ENCODE measurements around the gene MATN1. TPM values are rescaled to one million over a fixed set of nuclear protein-coding genes. Genes with fewer than 3 reads are reported as not detected.

MATN1 gene
- total RNA-seq, 1 experiment from 2014 or later: 0.12 TPM

DNA sequence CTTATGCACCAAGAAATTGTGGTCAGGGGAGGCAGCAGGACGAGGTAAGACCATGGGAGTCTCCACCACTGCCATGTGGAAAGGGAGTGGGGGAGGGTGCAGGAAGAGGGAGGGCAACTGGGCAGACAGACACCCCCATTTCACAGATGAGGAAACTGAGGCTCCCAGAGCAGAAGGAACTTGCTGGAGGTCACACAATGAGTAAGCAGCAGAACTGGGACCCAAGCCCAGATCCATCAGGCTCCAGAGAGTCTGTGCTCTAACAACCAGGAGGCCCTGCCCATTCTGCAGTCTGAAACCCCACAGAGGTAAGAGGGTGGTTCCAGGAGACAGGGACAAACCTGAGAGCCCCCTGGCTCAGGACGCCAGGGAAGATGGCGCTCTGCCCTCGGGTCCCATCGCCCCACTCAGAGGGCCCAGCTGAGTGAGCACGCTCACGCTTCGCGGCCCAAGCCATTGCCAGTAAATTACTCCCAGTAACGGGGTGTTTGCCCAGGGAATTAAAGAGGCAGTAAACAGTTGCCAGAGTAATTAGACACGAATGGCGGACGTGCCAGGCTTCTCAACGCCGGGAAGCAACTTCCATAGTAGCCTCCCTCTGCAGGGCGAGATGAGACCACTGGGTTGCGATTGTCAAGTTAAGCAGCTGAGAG lies 59.2 kb downstream of the MATN1 start:
- H3K4me3 ChIP-seq (replicated peaks in 1 of 2; ENCODE audit: low read depth in 1 of 2, low read length in 2 of 2): no peak overlapping the region
- BruUV-seq (replicated peaks): no TSS peak
- H3K4me2 ChIP-seq (ENCODE audit: low read length): no peak overlapping the region
- H2AFZ ChIP-seq (ENCODE audit: low read depth, low read length, poor library complexity, severe bottlenecking): no peak overlapping the region
- RAD21 ChIA-PET (ENCODE audit: low non-redundant PET in 1 of 2, low total read pairs in 2 of 2, uncharacterized antibody in 2 of 2, unreplicated experiment in 2 of 2): no interaction called here
- POLR2A ChIA-PET: no interaction called here
- H3K9me3 ChIP-seq (ENCODE audit: control insufficient read depth in 1 of 2, insufficient read depth in 1 of 2, low read depth in 1 of 2, low read length in 2 of 2): no peaks in the 10 kb centered on the region
- no peak for ATAC-seq
- peaks cover 0 to 12% of the 10 kb centered on the region in 2 experiments; a peak in 2 of 4 replicates for H3K4me1 ChIP-seq (ENCODE audit: control insufficient read depth in 1 of 2, insufficient read depth in 2 of 2, low read length in 2 of 2)
- no peaks in the 10 kb centered on the region for H3K9me2 ChIP-seq (ENCODE audit: insufficient read depth)
- CTCF ChIA-PET: no interaction called here
- no peaks in the 10 kb centered on the region for H3K79me2 ChIP-seq (ENCODE audit: insufficient read depth, low read length)
- no peaks in the 10 kb centered on the region for H3K27me3 ChIP-seq (ENCODE audit: insufficient read depth, low read length)
- no peak overlapping the region for H3K9ac ChIP-seq (ENCODE audit: low read length)
- H4K20me1 ChIP-seq (ENCODE audit: insufficient read depth): no peaks in the 10 kb centered on the region
- H3K36me3 ChIP-seq (ENCODE audit: control insufficient read depth in 1 of 2, insufficient read depth in 2 of 2, low read length in 2 of 2): no peaks in the 10 kb centered on the region
- TF ChIP-seq, protein P1, sequence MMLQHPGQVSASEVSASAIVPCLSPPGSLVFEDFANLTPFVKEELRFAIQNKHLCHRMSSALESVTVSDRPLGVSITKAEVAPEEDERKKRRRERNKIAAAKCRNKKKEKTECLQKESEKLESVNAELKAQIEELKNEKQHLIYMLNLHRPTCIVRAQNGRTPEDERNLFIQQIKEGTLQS (IDR thresholded peaks at IDR 0.05): no peak
- TF ChIP-seq JUND (IDR thresholded peaks at IDR 0.05) (no peak), YY1 (IDR thresholded peaks at IDR 0.05; ENCODE audit: extremely low read depth, insufficient replicate concordance, low read depth, low read length) (no peak), CEBPB (IDR thresholded peaks at IDR 0.05; ENCODE audit: low read depth) (no peak), POLR2AphosphoS5 (IDR thresholded peaks at IDR 0.05; ENCODE audit: low read depth, low read length) (no peak), TCF7L2 (IDR thresholded peaks at IDR 0.05; ENCODE audit: borderline replicate concordance, extremely low read depth, insufficient read depth, insufficient read length) (no peak), CBX3 (IDR thresholded peaks at IDR 0.05; ENCODE audit: low read depth) (no peak), FOSL1 (IDR thresholded peaks at IDR 0.05; ENCODE audit: low read depth) (no peak), EGR1 (IDR thresholded peaks at IDR 0.05; ENCODE audit: low read depth) (no peak), SP1 (IDR thresholded peaks at IDR 0.05; ENCODE audit: low read depth) (no peak), POLR2A (IDR thresholded peaks at IDR 0.05; ENCODE audit: borderline replicate concordance, extremely low read depth, insufficient read depth, insufficient read length) (no peak), ELF1 (IDR thresholded peaks at IDR 0.05; ENCODE audit: borderline replicate concordance, low read depth) (no peak)
- TF ChIP-seq, protein P2, sequence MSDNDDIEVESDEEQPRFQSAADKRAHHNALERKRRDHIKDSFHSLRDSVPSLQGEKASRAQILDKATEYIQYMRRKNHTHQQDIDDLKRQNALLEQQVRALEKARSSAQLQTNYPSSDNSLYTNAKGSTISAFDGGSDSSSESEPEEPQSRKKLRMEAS (IDR thresholded peaks at IDR 0.05): no peak
- TF ChIP-seq, protein P3, sequence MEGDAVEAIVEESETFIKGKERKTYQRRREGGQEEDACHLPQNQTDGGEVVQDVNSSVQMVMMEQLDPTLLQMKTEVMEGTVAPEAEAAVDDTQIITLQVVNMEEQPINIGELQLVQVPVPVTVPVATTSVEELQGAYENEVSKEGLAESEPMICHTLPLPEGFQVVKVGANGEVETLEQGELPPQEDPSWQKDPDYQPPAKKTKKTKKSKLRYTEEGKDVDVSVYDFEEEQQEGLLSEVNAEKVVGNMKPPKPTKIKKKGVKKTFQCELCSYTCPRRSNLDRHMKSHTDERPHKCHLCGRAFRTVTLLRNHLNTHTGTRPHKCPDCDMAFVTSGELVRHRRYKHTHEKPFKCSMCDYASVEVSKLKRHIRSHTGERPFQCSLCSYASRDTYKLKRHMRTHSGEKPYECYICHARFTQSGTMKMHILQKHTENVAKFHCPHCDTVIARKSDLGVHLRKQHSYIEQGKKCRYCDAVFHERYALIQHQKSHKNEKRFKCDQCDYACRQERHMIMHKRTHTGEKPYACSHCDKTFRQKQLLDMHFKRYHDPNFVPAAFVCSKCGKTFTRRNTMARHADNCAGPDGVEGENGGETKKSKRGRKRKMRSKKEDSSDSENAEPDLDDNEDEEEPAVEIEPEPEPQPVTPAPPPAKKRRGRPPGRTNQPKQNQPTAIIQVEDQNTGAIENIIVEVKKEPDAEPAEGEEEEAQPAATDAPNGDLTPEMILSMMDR (IDR thresholded peaks at IDR 0.05 in 2 of 3, conservative IDR thresholded peaks at IDR 0.05 in 1 of 3; ENCODE audit: borderline replicate concordance in 1 of 3, insufficient read depth in 1 of 3, low read depth in 2 of 3, low read length in 2 of 3): no peak
- intact Hi-C loops (cut with micrococcal nuclease): no loop called here
- no peak overlapping the region for H3K27ac ChIP-seq (ENCODE audit: low read depth, low read length)
- DNase-seq (ENCODE audit: low read depth, low spot score): no peak
